Sigmoid colon (tissue), 7 donors: ENCODE measurements around the gene AURKAIP1. TPM values are rescaled to one million over a fixed set of nuclear protein-coding genes. Genes with fewer than 3 reads are reported as not detected.

Source experiments
- DNase-seq: peaks from one replicate; pipeline ENCODE4 v3.0.0-alpha.2; 2019
- H3K27ac ChIP-seq, 4 donors: fragments of 200-600 bp; sonication (generic); one replicate each; pipeline ENCODE4 v1.5.1; 2016 to 2019; ENCODE audit warnings: mild to moderate bottlenecking in 1 of 4
- H3K27me3 ChIP-seq, 3 donors: fragments of 200-600 bp; sonication (generic); one replicate each; pipeline ENCODE4 v1.5.1; 2019; ENCODE audit warnings: mild to moderate bottlenecking in 1 of 3
- H3K36me3 ChIP-seq, 4 donors: fragments of 200-600 bp; sonication (generic); one replicate each; pipeline ENCODE4 v1.5.1; 2016 to 2019
- H3K4me1 ChIP-seq, 4 donors: fragments of 200-600 bp; sonication (generic); one replicate each; pipeline ENCODE4 v1.5.1; 2017 to 2019
- H3K4me3 ChIP-seq, 4 donors: fragments of 200-600 bp; sonication (generic); one replicate each; pipeline ENCODE4 v1.5.1; 2017 to 2019; ENCODE audit warnings: mild to moderate bottlenecking in 2 of 4, moderate library complexity in 1 of 4
- H3K9me3 ChIP-seq, 4 donors: fragments of 200-600 bp in 3 of 4; sonication (generic) in 3 of 4; one replicate each; pipeline versions ENCODE4 v1.5.1 to v1.6.1; 2013 to 2019
- CTCF ChIP-seq, 4 experiments: fragments of 450-650 bp in 3 of 4; fragments of 200-600 bp in 1 of 4; IDR thresholded peaks; one replicate each; pipeline ENCODE4 v1.5.1; 2016 to 2019; ENCODE audit warnings: antibody characterized with exemption in 4 of 4, mild to moderate bottlenecking in 3 of 4, moderate library complexity in 2 of 4
- EP300 ChIP-seq, 4 donors: sonication (generic); formaldehyde crosslinking; IDR thresholded peaks; one replicate each; pipeline ENCODE4 v1.6.1; 2017; ENCODE audit warnings: antibody characterized with exemption in 4 of 4
- POLR2A ChIP-seq, 2 donors: fragments of 450-650 bp; IDR thresholded peaks; one replicate each; pipeline ENCODE4 v1.6.1; 2016; ENCODE audit warnings: antibody characterized with exemption in 2 of 2, mild to moderate bottlenecking in 2 of 2, moderate library complexity in 2 of 2
- POLR2AphosphoS5 ChIP-seq, 4 donors: sonication (generic); formaldehyde crosslinking; IDR thresholded peaks; one replicate each; pipeline ENCODE4 v1.6.1; 2017; ENCODE audit warnings: antibody characterized with exemption in 4 of 4
- WGBS, 2 donors: extraction: QIAGEN DNeasy Blood & Tissue Kit; methylation state at CpG; one replicate each; pipeline ENCODE4 v1.1.7; 2013; 5-methylcytosine and 5-hydroxymethylcytosine counted together
- intact Hi-C: fragments of 100-400 bp; cut with DNase I; formaldehyde crosslinking; loops from one replicate; pipeline ENCODE4 v1.15.1; 2023
- polyA plus RNA-seq, 3 donors: library from polyadenylated mRNA; stranded (reverse); fragments of 200-250 nt; gene quantifications; one replicate each; pipeline ENCODE4 v1.2.3, GENCODE V29; 2013
- total RNA-seq, 4 donors: library from RNA; depleted of rRNA; stranded (reverse); fragments of >200 nt; gene quantifications; one replicate each; pipeline ENCODE4 v1.1.0, GENCODE V29; 2016
- donor health status: healthy with polysubstance abuse.
- donor health status: Bipolar disorder and iron deficiency.
- donor health status: healthy.

The AURKAIP1 gene
- total RNA-seq (100 to 1,000 TPM in 3 of 4 donors, 10 to 100 TPM in 1; 89.3 to 143 (median 124) TPM), polyA plus RNA-seq (100 to 1,000 TPM; 263 to 288 (median 271) TPM)

- WGBS, 2 donors: 1% methylated on average over 85 of the region's 85 CpGs
Measured at GRCh38 chr1:1374929-1375662, at the start of gene AURKAIP1. TSS of gene AURKAIP1 (minus strand) at chr1:1375207. CDS start at chr1:1374756, 451 bp downstream.

GRCh38 chr1:1424707-1425106 lies 49.7 kb upstream of the AURKAIP1 start:
- intact Hi-C loops: no loop called here
- peak overlapping the region in 1 of 4 donors; percentile 4 for H3K27ac ChIP-seq
- TF ChIP-seq CTCF (IDR thresholded peaks at IDR 0.05) (no peak), POLR2A (IDR thresholded peaks at IDR 0.05) (no peak), POLR2AphosphoS5 (IDR thresholded peaks at IDR 0.05) (no peak), EP300 (IDR thresholded peaks at IDR 0.05) (no peak)
- 88 to 91% methylated on average over 15 of the region's 15 CpGs for WGBS, 2 donors
- no peak for DNase-seq
- H3K27me3 ChIP-seq: no peaks in the 10 kb centered on the region
- H3K4me3 ChIP-seq: no peak overlapping the region
- no peaks in the 10 kb centered on the region for H3K9me3 ChIP-seq
- peaks cover 0 to 38% (median 32%) of the 10 kb centered on the region in 4 donors for H3K4me1 ChIP-seq
- no peaks in the 10 kb centered on the region for H3K36me3 ChIP-seq

More at GRCh38 chr1:1374929-1375662, at the start of gene AURKAIP1:
- TF ChIP-seq EP300 (IDR thresholded peaks at IDR 0.05) (peak in 1 of 4 donors; percentile 71), CTCF (IDR thresholded peaks at IDR 0.05) (peak in 1 of 4 experiments; percentile 18), POLR2AphosphoS5 (IDR thresholded peaks at IDR 0.05) (peak; percentile 58 to 91 (median 87)), POLR2A (IDR thresholded peaks at IDR 0.05) (peak; percentile 24 to 42)
- H3K27me3 ChIP-seq: no peaks in the 10 kb centered on the region
- intact Hi-C loops: loop anchor here (2.0 kb wide), 1 partner anchor 66 kb away; the partner anchor contains the start of gene PUSL1
- peaks cover 2 to 41% (median 34%) of the 10 kb centered on the region in 4 donors for H3K4me1 ChIP-seq
- H3K9me3 ChIP-seq: no peaks in the 10 kb centered on the region
- peak within 1 kb of the TSS; percentile 92 to 98 (median 95) for H3K27ac ChIP-seq
- peaks cover 0 to 15% (median 4%) of the 10 kb centered on the region in 4 donors for H3K36me3 ChIP-seq
- DNase-seq: peak; percentile 100
- H3K4me3 ChIP-seq: peak within 1 kb of the TSS; percentile 69 to 100 (median 96)

GRCh38 chr1:1423245-1423597 lies 48.2 kb upstream of the AURKAIP1 start:
- H3K27ac ChIP-seq: no peak overlapping the region
- H3K4me3 ChIP-seq: no peak overlapping the region
- no peaks in the 10 kb centered on the region for H3K27me3 ChIP-seq
- peaks cover 0 to 38% (median 26%) of the 10 kb centered on the region in 4 donors for H3K4me1 ChIP-seq
- no peak for DNase-seq
- no peaks in the 10 kb centered on the region for H3K9me3 ChIP-seq
- WGBS, 2 donors: 83 to 90% methylated on average over 7 of the region's 7 CpGs
- no peaks in the 10 kb centered on the region for H3K36me3 ChIP-seq
- no peak for TF ChIP-seq POLR2AphosphoS5 (IDR thresholded peaks at IDR 0.05)
- no peak for TF ChIP-seq EP300 (IDR thresholded peaks at IDR 0.05)
- TF ChIP-seq CTCF (IDR thresholded peaks at IDR 0.05): no peak
- TF ChIP-seq POLR2A (IDR thresholded peaks at IDR 0.05): no peak
- intact Hi-C loops: no loop called here

GRCh38 chr1:1422465-1423244 lies 47.6 kb upstream of the AURKAIP1 start:
- Histone ChIP-seq H3K27ac (no peak overlapping the region), H3K9me3 (no peaks in the 10 kb centered on the region), H3K36me3 (no peaks in the 10 kb centered on the region), H3K4me1 (peaks cover 0 to 34% (median 24%) of the 10 kb centered on the region in 4 donors), H3K27me3 (no peaks in the 10 kb centered on the region), H3K4me3 (no peak overlapping the region)
- 66 to 70% methylated on average over 29 of the region's 29 CpGs for WGBS, 2 donors
- TF ChIP-seq POLR2AphosphoS5 (IDR thresholded peaks at IDR 0.05) (no peak), CTCF (IDR thresholded peaks at IDR 0.05) (no peak), POLR2A (IDR thresholded peaks at IDR 0.05) (no peak), EP300 (IDR thresholded peaks at IDR 0.05) (no peak)
- intact Hi-C loops: no loop called here
- no peak for DNase-seq
